CD8-positive, alpha-beta memory T cell (primary cell): ENCODE data around the gene VPS13D. TPM values are rescaled to one million over a fixed set of nuclear protein-coding genes. Genes with fewer than 3 reads are reported as not detected.
A peak's percentile ranks its signal among the peaks of the same experiment; 100 is the strongest.

Experiments used
- CTCF ChIA-PET: fragments of 350-600 bp; sonication (Branson Sonifier 250); formaldehyde crosslinking; loops from one replicate; lab custom pipeline; 2021; ENCODE audit warnings: antibody characterized with exemption; lab: Charles Lee
- POLR2A ChIA-PET: fragments of 350-600 bp; sonication (Branson Sonifier 250); formaldehyde crosslinking; loops from one replicate; lab custom pipeline; 2021; ENCODE audit warnings: antibody characterized with exemption; lab: Charles Lee
- DNase-seq, 5 donors: peaks; one replicate each; pipeline versions ENCODE4 v3.0.0 to v3.0.0-alpha.2; 2020 to 2022; ENCODE audit warnings: mixed read lengths in 1 of 5
- H3K27ac ChIP-seq: one replicate; pipeline ENCODE4 v1.7.0; 2013; ENCODE audit warnings: low read depth, mild to moderate bottlenecking, low read length, moderate library complexity
- H3K27me3 ChIP-seq: 2 replicates; pipeline ENCODE4 v1.7.0; 2013; ENCODE audit warnings: low read length, mild to moderate bottlenecking; ENCODE audit not compliant: insufficient read depth, poor library complexity, severe bottlenecking
- H3K36me3 ChIP-seq: 2 replicates; pipeline ENCODE4 v1.7.0; 2013; ENCODE audit warnings: mild to moderate bottlenecking, low read length, moderate library complexity; ENCODE audit not compliant: insufficient read depth
- H3K4me1 ChIP-seq: 2 replicates; pipeline ENCODE4 v1.7.0; 2013; ENCODE audit warnings: mild to moderate bottlenecking, low read length, moderate library complexity; ENCODE audit not compliant: insufficient read depth
- H3K4me3 ChIP-seq: 2 replicates; pipeline ENCODE4 v1.7.0; 2013; ENCODE audit warnings: mild to moderate bottlenecking, low read length
- H3K9me3 ChIP-seq: 2 replicates; pipeline ENCODE4 v1.7.0; 2013; ENCODE audit warnings: mild to moderate bottlenecking, low read length
- H3K27ac Mint-ChIP-seq, 8 donors: one replicate each; pipeline ENCODE4 v1.8.0; 2020 to 2021; ENCODE audit warnings: mixed read lengths in 8 of 8, mild to moderate bottlenecking in 6 of 8, inconsistent platforms in 3 of 8, moderate library complexity in 3 of 8
- H3K27me3 Mint-ChIP-seq, 2 donors: one replicate each; pipeline ENCODE4 v1.8.0; 2020 to 2021; ENCODE audit warnings: mixed read lengths in 2 of 2, mild to moderate bottlenecking in 1 of 2, moderate library complexity in 1 of 2
- H3K36me3 Mint-ChIP-seq, 3 donors: one replicate each; pipeline ENCODE4 v1.8.0; 2020 to 2021; ENCODE audit warnings: mixed read lengths in 3 of 3, inconsistent platforms in 1 of 3, mild to moderate bottlenecking in 1 of 3
- H3K4me1 Mint-ChIP-seq, 3 donors: one replicate each; pipeline ENCODE4 v1.8.0; 2020 to 2021; ENCODE audit warnings: mixed read lengths in 3 of 3, inconsistent platforms in 1 of 3, mild to moderate bottlenecking in 1 of 3
- H3K4me3 Mint-ChIP-seq, 7 donors: one replicate each; pipeline ENCODE4 v1.8.0; 2020 to 2021; ENCODE audit warnings: mixed read lengths in 7 of 7, mild to moderate bottlenecking in 6 of 7, moderate library complexity in 4 of 7, inconsistent platforms in 2 of 7
- H3K9me3 Mint-ChIP-seq, 5 donors: one replicate each; pipeline ENCODE4 v1.8.0; 2020 to 2022; ENCODE audit warnings: mixed read lengths in 5 of 5, mild to moderate bottlenecking in 3 of 5, moderate library complexity in 2 of 5, inconsistent platforms in 1 of 5
- polyA plus RNA-seq: library from polyadenylated mRNA; unstranded; fragments of 300-500 nt; fragmentation: Illumina TruSeq; gene quantifications from one replicate; pipeline ENCODE4 v1.2.3, GENCODE V29; 2021
- total RNA-seq, 2 experiments: library from RNA; stranded (reverse); gene quantifications; one replicate each; pipeline ENCODE4 v1.2.3, GENCODE V29; 2021

The VPS13D gene
- total and polyA plus RNA-seq, 3 experiments from 2014 or later = 9.7 to 28.5 (median 24.1) TPM

DNA sequence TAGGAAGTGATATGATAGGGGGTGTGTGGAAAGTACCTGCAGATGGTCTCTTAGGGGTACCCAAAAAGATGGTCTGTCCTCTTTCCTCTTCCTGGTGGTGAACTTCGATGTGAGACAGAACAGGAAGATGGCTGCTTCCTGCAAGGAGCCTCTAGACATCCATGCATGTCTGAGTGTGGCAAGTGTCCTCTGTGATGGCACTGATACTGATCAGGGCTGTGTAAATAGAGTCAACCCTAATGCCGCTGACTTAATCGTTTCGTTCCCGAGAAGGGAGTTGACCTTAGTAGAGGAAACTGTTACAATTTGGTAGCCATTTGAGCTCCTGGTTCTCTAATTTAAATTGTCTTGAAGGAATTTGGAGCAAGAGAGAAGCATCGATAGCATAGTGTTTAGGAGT is 168.6 kb downstream of the VPS13D start:
- no peaks in the 10 kb centered on the region for H3K27me3 Mint-ChIP-seq
- no peak overlapping the region for H3K27ac ChIP-seq
- no peak overlapping the region for H3K4me3 ChIP-seq
- ChIA-PET CTCF (interaction anchor here (1.0 kb wide), 1 partner anchor 24 kb away, joined by 3 read pairs; no protein-coding TSS in a partner anchor), POLR2A (no interaction called here)
- no peak overlapping the region for H3K4me3 Mint-ChIP-seq
- H3K27ac Mint-ChIP-seq = peak overlapping the region in 2 of 8 donors; percentile 35 to 63
- peaks cover 15% of the 10 kb centered on the region for H3K4me1 ChIP-seq
- H3K36me3 Mint-ChIP-seq = peaks cover 3 to 50% (median 33%) of the 10 kb centered on the region in 3 donors
- no peaks in the 10 kb centered on the region for H3K9me3 Mint-ChIP-seq
- H3K27me3 ChIP-seq = no peaks in the 10 kb centered on the region
- DNase-seq = no peak
- H3K9me3 ChIP-seq = no peaks in the 10 kb centered on the region
- peaks cover 17% of the 10 kb centered on the region for H3K36me3 ChIP-seq
- peaks cover 8 to 20% (median 14%) of the 10 kb centered on the region in 3 donors for H3K4me1 Mint-ChIP-seq

DNA sequence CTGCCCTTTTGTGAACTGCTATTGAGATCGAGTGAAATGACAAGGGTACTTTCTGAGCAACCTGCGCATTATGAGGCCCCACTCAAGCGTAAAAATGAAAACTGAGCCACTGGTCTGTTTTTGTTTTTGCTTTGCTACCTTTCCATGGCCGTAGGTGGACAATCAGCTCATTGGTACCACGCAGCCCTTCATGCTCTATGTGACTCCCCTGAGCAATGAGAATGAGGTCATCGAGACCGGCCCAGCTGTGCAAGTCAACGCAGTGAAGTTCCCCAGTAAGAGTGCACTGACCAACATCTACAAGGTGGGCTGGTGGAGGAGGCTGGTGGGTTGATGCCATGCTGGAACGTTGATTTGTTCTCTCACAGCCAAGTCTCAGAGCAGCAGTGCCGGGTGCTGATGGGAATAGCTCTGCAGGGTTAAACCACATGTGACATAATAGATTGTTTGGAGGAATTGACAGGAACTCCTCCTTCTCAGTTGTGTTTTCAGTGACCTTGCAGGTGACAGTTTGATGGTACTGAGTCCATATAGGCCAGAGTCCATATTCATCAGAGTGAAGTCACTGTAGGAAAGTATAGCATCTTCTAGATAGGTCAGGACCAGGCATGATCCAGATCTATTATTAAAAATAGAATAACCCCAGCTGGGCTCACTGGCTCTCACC is 170.3 kb downstream of the VPS13D start:
- no peaks in the 10 kb centered on the region for H3K27me3 Mint-ChIP-seq
- peaks cover 29% of the 10 kb centered on the region for H3K36me3 ChIP-seq
- H3K27me3 ChIP-seq = no peaks in the 10 kb centered on the region
- ChIA-PET CTCF (interaction anchor here (1.8 kb wide), 1 partner anchor 15 kb away, joined by 4 read pairs; no protein-coding TSS in a partner anchor), POLR2A (no interaction called here)
- H3K27ac Mint-ChIP-seq = peak overlapping the region in 2 of 8 donors; percentile 24 to 68
- H3K9me3 ChIP-seq = no peaks in the 10 kb centered on the region
- H3K9me3 Mint-ChIP-seq = no peaks in the 10 kb centered on the region
- DNase-seq = no peak
- peaks cover 8 to 20% (median 14%) of the 10 kb centered on the region in 3 donors for H3K4me1 Mint-ChIP-seq
- H3K4me3 Mint-ChIP-seq = no peak overlapping the region
- H3K4me1 ChIP-seq = peaks cover 21% of the 10 kb centered on the region
- peaks cover 8 to 62% (median 38%) of the 10 kb centered on the region in 3 donors for H3K36me3 Mint-ChIP-seq
- no peak overlapping the region for H3K27ac ChIP-seq
- no peak overlapping the region for H3K4me3 ChIP-seq

DNA sequence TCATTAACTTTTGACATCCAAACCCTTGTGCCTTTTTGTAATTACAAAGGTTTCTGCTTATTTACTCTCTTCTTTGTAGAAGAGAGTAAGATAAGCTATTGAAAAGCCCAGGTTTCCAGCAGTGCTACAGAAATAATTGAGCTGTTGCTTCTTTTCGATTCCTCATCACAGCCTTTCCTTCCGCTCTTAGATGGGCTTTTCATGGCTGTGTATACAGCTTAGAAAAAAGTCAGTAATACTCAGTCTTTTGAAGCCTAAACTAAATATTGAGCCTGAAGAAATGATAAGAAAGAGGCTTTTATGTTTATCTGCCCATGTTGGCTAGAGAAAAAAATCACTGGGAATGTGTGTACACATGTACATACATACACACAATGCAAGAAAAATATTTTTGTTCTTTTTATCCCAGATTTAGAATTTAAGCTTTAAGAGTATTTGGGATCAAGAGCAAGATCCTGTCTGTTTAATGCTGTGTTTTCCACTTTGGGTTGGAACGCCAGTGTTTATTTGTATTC is 172.4 kb downstream of the VPS13D start:
- H3K4me1 Mint-ChIP-seq = peaks cover 10 to 21% (median 15%) of the 10 kb centered on the region in 3 donors
- ChIA-PET POLR2A (no interaction called here), CTCF (interaction anchor here (1.3 to 1.5 kb wide), 2 partner anchors 168 to 217 kb away, joined by 3 to 5 read pairs; no protein-coding TSS in a partner anchor)
- Histone ChIP-seq H3K4me1 (peaks cover 34% of the 10 kb centered on the region), H3K27me3 (no peaks in the 10 kb centered on the region), H3K9me3 (no peaks in the 10 kb centered on the region), H3K27ac (no peak overlapping the region), H3K4me3 (no peak overlapping the region), H3K36me3 (peaks cover 29% of the 10 kb centered on the region)
- H3K4me3 Mint-ChIP-seq = no peak overlapping the region
- no peak for DNase-seq
- no peaks in the 10 kb centered on the region for H3K27me3 Mint-ChIP-seq
- peaks cover 8 to 70% (median 36%) of the 10 kb centered on the region in 3 donors for H3K36me3 Mint-ChIP-seq
- H3K9me3 Mint-ChIP-seq = no peaks in the 10 kb centered on the region
- H3K27ac Mint-ChIP-seq = no peak overlapping the region

DNA sequence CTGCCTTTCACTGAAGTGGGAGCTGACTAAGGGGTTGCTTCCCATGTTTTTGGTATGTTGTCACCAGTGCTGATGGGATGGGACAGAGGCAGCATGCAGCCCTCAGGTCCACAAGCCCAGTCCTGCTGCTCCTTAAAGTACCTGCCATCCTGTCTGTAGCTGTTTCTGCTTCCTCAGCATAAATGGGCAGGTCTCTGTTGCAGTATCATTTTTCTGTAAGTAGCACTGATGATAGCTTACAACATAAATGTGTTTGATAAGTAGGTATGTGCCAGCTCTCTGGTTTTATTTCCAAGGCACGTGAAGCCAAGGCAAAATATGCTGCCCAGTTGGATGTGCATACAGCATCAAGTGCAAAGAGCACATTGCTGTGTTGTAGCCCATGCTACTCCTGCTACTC is 173.0 kb downstream of the VPS13D start:
- no peak overlapping the region for H3K27ac ChIP-seq
- no peaks in the 10 kb centered on the region for H3K27me3 Mint-ChIP-seq
- ChIA-PET CTCF (interaction anchor here (1.3 to 1.5 kb wide), 2 partner anchors 167 to 216 kb away, joined by 3 to 5 read pairs; no protein-coding TSS in a partner anchor), POLR2A (no interaction called here)
- H3K27ac Mint-ChIP-seq = no peak overlapping the region
- no peaks in the 10 kb centered on the region for H3K9me3 ChIP-seq
- H3K4me3 ChIP-seq = no peak overlapping the region
- no peaks in the 10 kb centered on the region for H3K9me3 Mint-ChIP-seq
- no peak for DNase-seq
- no peaks in the 10 kb centered on the region for H3K27me3 ChIP-seq
- peaks cover 8 to 19% (median 13%) of the 10 kb centered on the region in 3 donors for H3K4me1 Mint-ChIP-seq
- H3K36me3 Mint-ChIP-seq = peaks cover 8 to 72% (median 31%) of the 10 kb centered on the region in 3 donors
- peaks cover 29% of the 10 kb centered on the region for H3K36me3 ChIP-seq
- H3K4me3 Mint-ChIP-seq = no peak overlapping the region
- H3K4me1 ChIP-seq = peaks cover 33% of the 10 kb centered on the region

DNA sequence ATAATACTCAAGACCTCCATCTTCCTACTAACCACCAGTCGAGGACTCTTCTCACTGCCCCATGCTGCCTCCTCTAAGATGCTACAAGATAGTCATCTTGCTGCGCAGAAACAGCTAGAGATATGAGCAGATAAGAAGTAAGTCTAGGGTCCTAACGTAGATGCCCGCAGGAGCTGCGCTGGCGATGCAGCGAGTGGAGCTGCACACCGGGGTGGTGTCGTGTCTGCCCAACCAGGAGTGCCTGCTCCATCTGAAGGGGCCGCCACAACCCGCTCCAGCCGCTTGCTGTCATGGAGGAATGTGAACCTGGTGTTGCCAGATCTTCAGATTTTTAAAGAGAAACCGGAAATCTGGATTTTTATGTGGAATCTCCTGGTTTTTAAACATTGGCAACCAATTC is 175.1 kb downstream of the VPS13D start:
- CTCF ChIA-PET = interaction anchor here (1.3 to 1.7 kb wide), 3 partner anchors 10 to 253 kb away, joined by 3 to 5 read pairs (median 3); no protein-coding TSS in a partner anchor
- peaks cover 0 to 5% (median 4%) of the 10 kb centered on the region in 5 donors for H3K9me3 Mint-ChIP-seq
- DNase-seq = no peak
- Histone ChIP-seq H3K36me3 (peaks cover 29% of the 10 kb centered on the region), H3K27ac (no peak overlapping the region), H3K27me3 (no peaks in the 10 kb centered on the region), H3K4me3 (no peak overlapping the region), H3K9me3 (peaks cover 2% of the 10 kb centered on the region), H3K4me1 (peaks cover 24% of the 10 kb centered on the region)
- POLR2A ChIA-PET = no interaction called here
- H3K4me1 Mint-ChIP-seq = peaks cover 6 to 15% (median 7%) of the 10 kb centered on the region in 3 donors
- H3K4me3 Mint-ChIP-seq = no peak overlapping the region
- H3K27ac Mint-ChIP-seq = no peak overlapping the region
- H3K36me3 Mint-ChIP-seq = peaks cover 14 to 76% (median 32%) of the 10 kb centered on the region in 3 donors
- no peaks in the 10 kb centered on the region for H3K27me3 Mint-ChIP-seq

DNA sequence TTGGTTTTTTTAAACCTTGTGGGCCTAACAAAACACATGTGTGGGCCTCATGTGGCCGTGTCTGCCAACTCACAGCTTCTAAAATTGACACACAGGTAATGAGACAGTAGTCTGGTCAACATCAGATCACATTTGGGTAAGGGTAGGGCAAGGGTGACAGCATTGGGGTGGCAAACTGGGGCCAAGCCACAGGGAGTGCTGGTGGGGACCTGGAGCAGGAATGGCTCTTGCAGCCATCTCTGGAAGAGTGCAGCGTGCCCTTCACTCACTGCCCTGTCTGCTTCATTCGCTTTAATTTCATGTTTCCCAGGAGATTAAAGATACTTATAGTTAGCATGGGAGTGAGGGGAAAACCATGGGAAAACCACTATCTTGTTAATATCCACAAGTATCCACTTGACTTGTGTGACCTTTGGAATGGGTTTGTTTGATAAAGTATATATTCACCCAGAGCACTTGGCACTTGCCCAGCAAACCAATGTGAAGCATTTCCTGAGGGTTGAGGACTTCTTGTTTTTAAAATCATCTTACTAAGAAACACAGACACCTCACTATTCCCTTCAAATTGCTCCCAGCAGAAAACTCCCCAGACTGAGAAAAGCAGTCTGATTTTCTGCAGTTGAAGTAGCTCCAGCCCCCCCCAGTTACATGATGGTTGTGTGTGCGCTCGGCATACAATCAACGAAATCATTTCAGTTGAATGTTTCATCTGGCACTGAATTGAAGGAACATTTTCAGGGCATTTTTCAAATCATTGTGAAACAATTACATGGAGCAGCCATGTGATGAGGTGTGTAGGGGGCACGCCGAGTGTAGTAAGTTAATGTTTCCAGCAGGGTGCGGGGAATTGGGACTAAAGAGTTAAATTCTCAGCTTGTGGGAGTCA is 175.7 kb downstream of the VPS13D start:
- no peak for DNase-seq
- Mint-ChIP-seq H3K9me3 (peaks cover 0 to 9% (median 9%) of the 10 kb centered on the region in 5 donors), H3K4me3 (no peak overlapping the region), H3K36me3 (peaks cover 19 to 76% (median 32%) of the 10 kb centered on the region in 3 donors), H3K27ac (peak overlapping the region in 2 of 8 donors; percentile 32 to 60), H3K4me1 (peaks cover 6 to 15% (median 7%) of the 10 kb centered on the region in 3 donors), H3K27me3 (no peaks in the 10 kb centered on the region)
- Histone ChIP-seq H3K27ac (no peak overlapping the region), H3K9me3 (peaks cover 6% of the 10 kb centered on the region), H3K4me1 (peaks cover 24% of the 10 kb centered on the region), H3K4me3 (no peak overlapping the region), H3K27me3 (no peaks in the 10 kb centered on the region), H3K36me3 (peaks cover 28% of the 10 kb centered on the region)
- POLR2A ChIA-PET = no interaction called here
- CTCF ChIA-PET = interaction anchor here (1.7 kb wide), 1 partner anchor 214 kb away, joined by 5 read pairs; no protein-coding TSS in a partner anchor

DNA sequence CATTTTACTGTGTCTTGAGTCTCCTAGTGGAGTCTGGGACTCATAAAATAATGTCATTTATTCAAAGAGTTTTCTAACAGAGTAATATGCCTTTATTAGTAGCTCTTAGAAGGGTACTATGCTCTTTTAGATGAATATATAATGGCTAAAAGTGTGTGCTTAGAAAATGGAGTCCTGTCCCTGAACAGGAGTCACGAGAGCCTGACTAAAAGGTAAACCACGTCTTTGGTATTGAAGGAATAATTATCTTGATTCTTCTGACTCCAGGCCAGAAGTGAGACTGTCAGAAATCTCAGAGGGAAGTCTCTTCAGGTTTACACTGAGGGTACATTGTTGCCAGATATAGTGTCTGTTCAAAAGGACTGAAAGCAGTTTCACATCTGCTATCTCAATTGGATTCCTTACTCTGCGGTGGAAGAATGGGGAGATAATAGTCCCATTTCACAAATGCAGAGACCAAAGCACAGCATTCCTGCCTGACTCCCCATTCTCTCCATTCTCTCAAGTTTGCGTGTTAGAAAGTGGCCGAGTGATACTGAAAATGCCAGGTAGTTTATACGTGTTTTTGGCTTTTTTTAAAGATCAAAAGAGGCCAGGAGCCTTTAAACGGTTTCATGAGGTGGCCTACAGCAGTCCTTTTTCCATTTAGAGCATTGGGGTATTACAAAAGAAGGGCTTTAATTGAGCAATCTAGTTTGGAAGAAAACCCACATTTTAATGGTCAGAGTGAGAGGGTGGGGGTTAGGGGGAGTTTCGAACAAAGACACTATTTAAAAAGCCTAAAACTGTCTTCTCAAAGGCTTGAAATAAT is 176.6 kb downstream of the VPS13D start:
- peaks cover 6% of the 10 kb centered on the region for H3K9me3 ChIP-seq
- H3K4me1 ChIP-seq = peaks cover 24% of the 10 kb centered on the region
- no peak overlapping the region for H3K4me3 ChIP-seq
- H3K36me3 ChIP-seq = peaks cover 21% of the 10 kb centered on the region
- H3K27me3 ChIP-seq = no peaks in the 10 kb centered on the region
- H3K27ac ChIP-seq = no peak overlapping the region
- ChIA-PET POLR2A (no interaction called here), CTCF (interaction anchor here (1.5 to 3.2 kb wide), 2 partner anchors 10 to 212 kb away, joined by 4 to 27 read pairs; partner anchors contain the start of gene DHRS3)
- H3K4me3 Mint-ChIP-seq = no peak overlapping the region
- peaks cover 6 to 15% (median 7%) of the 10 kb centered on the region in 3 donors for H3K4me1 Mint-ChIP-seq
- peaks cover 19 to 73% (median 28%) of the 10 kb centered on the region in 3 donors for H3K36me3 Mint-ChIP-seq
- DNase-seq = no peak
- H3K9me3 Mint-ChIP-seq = peaks cover 0 to 9% (median 9%) of the 10 kb centered on the region in 5 donors
- peak overlapping the region in 2 of 8 donors; percentile 32 to 60 for H3K27ac Mint-ChIP-seq
- H3K27me3 Mint-ChIP-seq = no peaks in the 10 kb centered on the region
